ENCODE results near the gene DAND5. TPM values are rescaled to one million over a fixed set of nuclear protein-coding genes. Genes with fewer than 3 reads are reported as not detected.

The DAND5 gene
- total RNA-seq = under 1 TPM in 1 of 2 experiments, not detected in 1; 0.12 TPM

GRCh38 chr19:12969292-12969988 is at the start of gene DAND5:
Gene DAND5 (plus strand): TSS chr19:12969576. CDS start chr19:12969661, 85 bp downstream.
- DNase-seq = no peak
- Mint-ChIP-seq H3K36me3 (no peaks in the 10 kb centered on the region), H3K4me1 (ENCODE audit: low read depth) (peaks cover 13% of the 10 kb centered on the region), H3K27me3 (no peaks in the 10 kb centered on the region), H3K9me3 (no peaks in the 10 kb centered on the region), H3K27ac (no peak within 1 kb of the TSS), H3K4me3 (no peak within 1 kb of the TSS)
- POLR2A ChIA-PET = no interaction called here
- intact Hi-C loops (cut with micrococcal nuclease) = no loop called here
- CTCF ChIA-PET = interaction anchor here (1.0 to 6.9 kb wide), 3 partner anchors 8 to 123 kb away, joined by 3 to 107 read pairs (median 5); no protein-coding TSS in a partner anchor

- intact Hi-C loops (cut with micrococcal nuclease) = no loop called here
- Mint-ChIP-seq H3K36me3 (peaks cover 26% of the 10 kb centered on the region), H3K4me1 (ENCODE audit: low read depth) (peaks cover 7% of the 10 kb centered on the region), H3K27ac (no peak overlapping the region), H3K9me3 (peaks cover 5% of the 10 kb centered on the region), H3K27me3 (no peaks in the 10 kb centered on the region), H3K4me3 (no peak overlapping the region)
- POLR2A ChIA-PET = interaction anchor here (1.1 kb wide), 1 partner anchor 12 kb away, joined by 4 read pairs; no protein-coding TSS in a partner anchor
- no peak for DNase-seq
- CTCF ChIA-PET = interaction anchor here (1.1 to 1.5 kb wide), 2 partner anchors 44 to 155 kb away, joined by 3 read pairs; no protein-coding TSS in a partner anchor
Observed at GRCh38 chr19:12921047-12921446, 48.3 kb upstream of the DAND5 start.

- H3K36me3 Mint-ChIP-seq = peaks cover 37% of the 10 kb centered on the region
Observed at GRCh38 chr19:12922959-12923358, 46.4 kb upstream of the DAND5 start.

GRCh38 chr19:12924621-12925310 is 44.6 kb upstream of the DAND5 start:
- H3K36me3 Mint-ChIP-seq = peaks cover 48% of the 10 kb centered on the region
- no peaks in the 10 kb centered on the region for H3K9me3 Mint-ChIP-seq
- H3K27me3 Mint-ChIP-seq = no peaks in the 10 kb centered on the region
- ChIA-PET CTCF (interaction anchor here (0.6 kb wide), 1 partner anchor 100 kb away, joined by 4 read pairs; no protein-coding TSS in a partner anchor), POLR2A (no interaction called here)
- intact Hi-C loops (cut with micrococcal nuclease) = no loop called here
- H3K27ac Mint-ChIP-seq = no peak overlapping the region
- no peak overlapping the region for H3K4me3 Mint-ChIP-seq
- DNase-seq = no peak
- H3K4me1 Mint-ChIP-seq (ENCODE audit: low read depth) = peaks cover 2% of the 10 kb centered on the region

More at GRCh38 chr19:12922959-12923358, 46.4 kb upstream of the DAND5 start:
- Mint-ChIP-seq H3K9me3 (peaks cover 5% of the 10 kb centered on the region), H3K27ac (no peak overlapping the region), H3K4me3 (no peak overlapping the region), H3K27me3 (no peaks in the 10 kb centered on the region), H3K4me1 (ENCODE audit: low read depth) (peaks cover 7% of the 10 kb centered on the region)
- ChIA-PET CTCF (no interaction called here), POLR2A (no interaction called here)
- intact Hi-C loops (cut with micrococcal nuclease) = no loop called here
- DNase-seq = no peak

- H3K27me3 Mint-ChIP-seq = no peaks in the 10 kb centered on the region
- ChIA-PET POLR2A (interaction anchor here (0.8 kb wide), 1 partner anchor 15 kb away, joined by 5 read pairs; no protein-coding TSS in a partner anchor), CTCF (no interaction called here)
- no peak for DNase-seq
- H3K36me3 Mint-ChIP-seq = peaks cover 43% of the 10 kb centered on the region
- H3K9me3 Mint-ChIP-seq = no peaks in the 10 kb centered on the region
- H3K27ac Mint-ChIP-seq = no peak overlapping the region
- intact Hi-C loops (cut with micrococcal nuclease) = no loop called here
- no peak overlapping the region for H3K4me3 Mint-ChIP-seq
- peaks cover 23% of the 10 kb centered on the region for H3K4me1 Mint-ChIP-seq (ENCODE audit: low read depth)
Observed at GRCh38 chr19:12930002-12930645, 39.3 kb upstream of the DAND5 start.

- Mint-ChIP-seq H3K9me3 (no peaks in the 10 kb centered on the region), H3K4me3 (peak overlapping the region; percentile 96), H3K36me3 (peaks cover 32% of the 10 kb centered on the region), H3K27ac (peak overlapping the region; percentile 82), H3K27me3 (no peaks in the 10 kb centered on the region), H3K4me1 (ENCODE audit: low read depth) (peaks cover 28% of the 10 kb centered on the region)
- CTCF ChIA-PET = interaction anchor here (0.6 to 2.7 kb wide), 13 partner anchors 13 to 175 kb away, joined by 3 to 21 read pairs (median 3); partner anchors contain the start of gene RAD23A
- POLR2A ChIA-PET = interaction anchor here (0.7 to 2.2 kb wide), 11 partner anchors 11 to 210 kb away, joined by 3 to 14 read pairs (median 3); partner anchors contain the start of genes KLF1 and SYCE2
- no peak for DNase-seq
- intact Hi-C loops (cut with micrococcal nuclease) = loop anchor here (2.0 kb wide), 1 partner anchor 32 kb away; no protein-coding TSS in a partner anchor
Observed at GRCh38 chr19:12932392-12933286, 36.7 kb upstream of the DAND5 start.

GRCh38 chr19:12933287-12934072 is 35.9 kb upstream of the DAND5 start, which contains the start of gene FARSA:
Gene FARSA (minus strand): TSS chr19:12933711. CDS start chr19:12933696, 15 bp downstream.
- Mint-ChIP-seq H3K4me3 (peak within 1 kb of the TSS; percentile 96), H3K27ac (peak within 1 kb of the TSS; percentile 82), H3K9me3 (no peaks in the 10 kb centered on the region), H3K4me1 (ENCODE audit: low read depth) (peaks cover 33% of the 10 kb centered on the region), H3K27me3 (no peaks in the 10 kb centered on the region), H3K36me3 (peaks cover 29% of the 10 kb centered on the region)
- CTCF ChIA-PET = interaction anchor here (0.8 to 2.7 kb wide), 6 partner anchors 13 to 173 kb away, joined by 3 to 21 read pairs (median 4); partner anchors contain the start of gene RAD23A
- intact Hi-C loops (cut with micrococcal nuclease) = loop anchor here (2.0 kb wide), 1 partner anchor 31 kb away; no protein-coding TSS in a partner anchor
- peak; percentile 95 for DNase-seq
- POLR2A ChIA-PET = interaction anchor here (0.6 to 2.2 kb wide), 13 partner anchors 10 to 252 kb away, joined by 3 to 14 read pairs (median 3); partner anchors contain the start of genes DHPS, KLF1 and SYCE2

- H3K36me3 Mint-ChIP-seq = peaks cover 35% of the 10 kb centered on the region
Observed at GRCh38 chr19:12935071-12935470, 34.3 kb upstream of the DAND5 start.

GRCh38 chr19:12936582-12936981 is 32.8 kb upstream of the DAND5 start:
- H3K27ac Mint-ChIP-seq = peak overlapping the region; percentile 14
- peak overlapping the region; percentile 6 for H3K4me3 Mint-ChIP-seq
- ChIA-PET POLR2A (interaction anchor here (0.6 to 2.7 kb wide), 3 partner anchors 52 to 1560 kb away, joined by 3 to 10 read pairs (median 3); partner anchors contain the start of gene FBXW9), CTCF (no interaction called here)
- H3K4me1 Mint-ChIP-seq (ENCODE audit: low read depth) = peaks cover 54% of the 10 kb centered on the region
- H3K36me3 Mint-ChIP-seq = peaks cover 43% of the 10 kb centered on the region
- no peaks in the 10 kb centered on the region for H3K27me3 Mint-ChIP-seq
- H3K9me3 Mint-ChIP-seq = no peaks in the 10 kb centered on the region
- intact Hi-C loops (cut with micrococcal nuclease) = loop anchor here (5.0 kb wide), 4 partner anchors 199 to 324 kb away; partner anchors contain the start of genes GET3, IER2, STX10 and TNPO2
- DNase-seq = no peak

More at GRCh38 chr19:12935071-12935470, 34.3 kb upstream of the DAND5 start:
- ChIA-PET POLR2A (no interaction called here), CTCF (no interaction called here)
- intact Hi-C loops (cut with micrococcal nuclease) = loop anchor here (5.0 kb wide), 4 partner anchors 198 to 323 kb away; partner anchors contain the start of genes GET3, IER2, STX10 and TNPO2
- Mint-ChIP-seq H3K4me3 (no peak overlapping the region), H3K9me3 (no peaks in the 10 kb centered on the region), H3K27me3 (no peaks in the 10 kb centered on the region), H3K4me1 (ENCODE audit: low read depth) (peaks cover 46% of the 10 kb centered on the region), H3K27ac (peak overlapping the region; percentile 51)
- no peak for DNase-seq

Data from activated CD4-positive, alpha-beta memory T cell treated with anti-CD3 and anti-CD28 coated beads for 36 hours (primary cell).